HG03175 (cell line): ENCODE results near the gene NFE2L2.
A peak's percentile ranks its signal among the peaks of the same experiment; 100 is the strongest.
"Not testable (repeated sequence)": the region's sequence is repeated elsewhere in the genome, so short reads cannot be mapped to it uniquely, and the experiment has no call there.

Source experiments
- ATAC-seq: cut with Tn5 transposase; IDR thresholded peaks from one replicate; pipeline ENCODE4 v1.9.1; 2021; ENCODE audit warnings: mild to moderate bottlenecking, moderate library complexity; ENCODE audit not compliant: unreplicated experiment

NFE2L2 gene

DNA sequence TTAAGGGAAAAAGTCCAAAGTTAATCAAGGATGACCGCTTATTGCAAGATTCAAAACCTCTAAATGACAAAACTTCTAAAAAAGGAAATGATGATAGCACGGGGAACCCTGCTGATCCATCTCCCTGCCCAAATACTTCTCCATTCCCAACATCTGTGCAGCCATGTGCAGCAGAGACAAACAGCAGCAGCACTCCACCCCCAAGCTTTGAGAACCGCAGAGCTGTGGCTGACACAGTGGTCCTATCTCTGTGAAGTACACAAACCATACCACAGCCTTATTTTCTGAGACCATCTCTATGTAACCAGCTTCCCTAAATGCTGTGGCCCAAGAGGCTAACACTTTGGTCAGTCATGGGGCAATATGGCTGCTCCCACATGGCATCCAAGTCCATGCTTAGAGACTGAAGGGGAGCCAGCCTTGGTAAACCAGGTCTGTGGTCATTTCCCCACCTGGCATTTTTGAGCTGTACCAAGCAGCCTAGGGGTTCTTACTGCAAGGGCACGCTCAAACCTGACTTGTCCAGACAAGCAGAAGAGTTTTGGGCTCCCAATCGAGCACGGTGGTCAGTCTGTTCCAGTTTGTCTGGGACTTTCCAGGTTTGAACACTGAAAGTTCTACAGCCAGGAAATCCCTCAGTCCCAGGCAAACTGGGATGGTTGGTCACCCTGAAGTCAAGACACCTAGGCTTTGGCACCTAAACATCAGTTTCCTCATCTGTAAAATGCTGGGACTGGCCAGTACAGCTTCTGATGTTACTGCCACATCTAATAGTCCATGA, 17.1 kb upstream of the NFE2L2 start:
- peak; percentile 57 for ATAC-seq

DNA sequence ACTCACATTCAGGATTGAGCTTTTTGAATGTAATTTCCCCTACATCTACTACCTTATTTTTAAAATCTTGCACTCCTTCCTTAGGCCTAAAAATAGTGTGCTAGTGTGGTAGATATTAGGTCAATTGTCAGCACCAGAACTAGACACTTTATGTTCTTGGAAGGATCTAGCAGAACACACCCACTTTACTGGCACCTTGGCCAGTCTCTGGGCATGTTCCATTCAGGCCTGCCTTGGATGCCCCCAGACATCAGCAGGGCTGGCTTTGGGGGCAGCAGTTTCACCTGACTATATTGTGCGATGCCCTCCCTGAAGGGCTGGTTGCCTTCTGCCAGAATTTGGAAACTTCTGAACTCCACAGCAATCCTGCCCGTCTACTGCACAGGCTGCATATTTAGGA, 15.3 kb upstream of the NFE2L2 start:
- no peak for ATAC-seq

DNA sequence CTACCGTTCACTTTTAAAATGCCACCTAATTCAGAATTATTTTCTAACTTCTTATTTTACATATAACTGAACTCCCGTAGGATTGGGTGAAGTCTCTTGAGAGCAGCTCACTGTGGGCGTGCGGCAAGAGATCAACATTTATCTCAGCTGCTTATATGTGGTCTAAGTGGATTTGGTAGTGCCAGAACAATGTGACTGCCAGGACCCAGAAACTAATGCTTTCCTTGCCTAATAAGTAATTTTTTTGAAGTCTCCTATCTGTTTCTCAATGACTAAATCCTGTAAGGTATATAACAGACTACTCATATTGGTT, 11.2 kb upstream of the NFE2L2 start:
- ATAC-seq: no peak

DNA sequence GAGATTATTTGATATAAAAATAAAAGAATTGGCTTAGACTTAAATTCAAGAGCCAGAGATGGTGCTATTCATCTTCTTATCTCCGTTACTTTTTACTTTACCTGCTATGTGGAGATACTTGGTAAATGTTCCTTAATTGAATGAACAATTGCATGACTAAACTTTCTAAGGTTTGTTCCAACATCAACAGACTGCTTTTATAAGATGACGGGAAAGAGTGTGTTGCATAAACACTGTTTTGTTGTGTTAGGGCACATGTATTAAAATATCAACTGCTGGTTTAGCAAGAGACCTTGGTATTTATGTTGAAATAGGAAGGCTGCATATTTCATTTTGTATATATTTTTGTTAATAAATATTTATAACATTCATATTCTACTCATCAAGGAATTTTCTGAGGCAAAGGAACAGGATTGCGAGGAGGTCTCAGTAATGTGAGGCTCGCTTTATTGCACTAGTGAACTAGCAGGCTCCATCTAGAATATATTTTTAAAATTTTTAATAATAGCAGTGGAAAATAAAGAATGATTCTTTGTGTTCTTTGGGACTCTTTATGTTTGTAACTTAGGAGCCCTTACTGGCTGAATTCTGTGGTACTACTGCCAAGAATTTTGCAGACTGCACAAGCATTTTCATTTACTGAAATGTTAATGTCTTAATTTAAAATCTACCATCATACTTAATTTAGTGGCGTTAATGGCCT, 10.7 kb upstream of the NFE2L2 start:
- no peak for ATAC-seq

DNA sequence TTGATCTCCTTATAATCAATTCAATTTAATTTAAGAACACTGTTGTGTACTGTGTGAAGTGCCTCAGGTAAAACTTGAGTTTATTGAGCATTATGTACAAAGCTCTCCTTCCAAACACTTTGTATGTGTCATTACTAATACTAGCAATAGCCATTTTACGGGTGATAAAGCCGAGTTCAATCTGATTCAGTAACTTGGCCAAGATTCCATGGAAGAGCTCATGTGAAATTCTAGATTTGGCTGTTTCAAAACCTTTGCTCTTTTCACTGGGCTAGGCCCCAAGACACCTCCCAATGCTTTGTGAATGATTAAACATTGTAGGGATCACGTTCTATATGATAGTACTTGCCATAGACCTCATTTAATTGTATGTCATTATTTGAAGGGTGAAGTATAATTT, 8.9 kb upstream of the NFE2L2 start:
- no peak for ATAC-seq

DNA sequence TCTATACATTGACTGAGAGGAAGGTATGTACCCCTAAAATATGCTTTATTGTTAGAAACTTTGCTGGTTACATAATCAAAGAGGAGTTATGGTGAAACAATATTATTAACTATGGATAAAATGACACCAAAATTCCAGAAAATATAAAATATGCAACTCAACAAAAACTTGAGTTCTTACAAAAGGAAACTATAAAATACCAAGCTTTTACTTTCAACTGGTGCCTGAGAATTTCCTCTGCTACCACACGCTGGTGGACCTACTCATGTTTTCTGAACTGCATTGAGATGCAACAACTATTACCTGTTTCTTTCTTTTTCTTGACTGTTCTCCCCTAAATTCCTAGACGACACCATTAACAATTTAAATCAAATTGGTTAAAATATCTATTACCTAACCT, 8.2 kb upstream of the NFE2L2 start:
- ATAC-seq: no peak

DNA sequence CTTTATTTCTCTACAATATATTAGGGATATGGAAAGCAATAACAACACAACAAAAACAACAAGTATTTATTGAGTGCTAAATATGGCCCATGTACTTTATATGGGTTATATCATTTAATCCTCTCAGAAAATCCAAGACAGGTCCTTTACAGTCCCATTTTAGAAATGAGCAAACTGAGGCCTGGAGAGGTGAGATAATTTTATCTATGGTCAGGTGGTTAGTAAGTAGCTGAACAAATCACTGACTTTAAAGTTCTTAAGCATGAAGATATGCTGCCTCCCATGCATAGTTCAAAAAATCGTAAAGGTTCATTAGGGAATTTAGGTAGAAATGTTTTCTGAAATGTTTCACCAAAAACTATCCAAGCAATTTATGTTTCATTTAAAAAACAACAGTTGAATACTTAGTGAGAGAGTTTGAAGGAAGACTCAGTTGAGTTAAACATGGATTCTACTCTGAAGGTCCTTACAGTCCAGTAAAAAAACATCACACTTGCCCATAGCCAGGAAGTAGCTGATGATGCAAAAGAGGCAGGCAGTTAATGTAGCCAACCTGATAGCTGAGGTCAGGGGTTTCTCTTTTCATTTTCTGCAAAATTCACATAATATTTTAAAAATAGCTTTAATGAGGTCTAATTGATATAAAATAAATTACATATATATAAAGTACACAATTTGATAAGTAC, 7.6 kb upstream of the NFE2L2 start:
- no peak for ATAC-seq

DNA sequence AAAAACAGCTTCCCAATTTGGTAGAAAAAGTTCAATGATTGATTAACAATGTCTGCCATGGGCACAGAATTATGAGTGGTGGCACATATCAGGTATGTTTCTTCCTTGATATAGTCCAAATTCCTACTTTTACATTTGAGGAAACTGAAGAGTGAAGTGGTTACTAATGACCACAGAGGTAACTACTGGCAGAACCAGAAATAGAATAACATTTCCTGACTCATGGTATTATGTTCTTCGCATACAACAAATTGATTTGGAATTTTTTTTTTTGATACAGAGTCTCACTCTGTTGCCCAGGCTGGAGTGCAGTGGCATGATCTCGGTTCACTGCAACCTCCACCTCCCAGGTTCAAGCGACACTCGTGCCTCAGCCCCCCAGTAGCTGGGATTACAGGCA, 6.0 kb upstream of the NFE2L2 start:
- ATAC-seq: no peak

DNA sequence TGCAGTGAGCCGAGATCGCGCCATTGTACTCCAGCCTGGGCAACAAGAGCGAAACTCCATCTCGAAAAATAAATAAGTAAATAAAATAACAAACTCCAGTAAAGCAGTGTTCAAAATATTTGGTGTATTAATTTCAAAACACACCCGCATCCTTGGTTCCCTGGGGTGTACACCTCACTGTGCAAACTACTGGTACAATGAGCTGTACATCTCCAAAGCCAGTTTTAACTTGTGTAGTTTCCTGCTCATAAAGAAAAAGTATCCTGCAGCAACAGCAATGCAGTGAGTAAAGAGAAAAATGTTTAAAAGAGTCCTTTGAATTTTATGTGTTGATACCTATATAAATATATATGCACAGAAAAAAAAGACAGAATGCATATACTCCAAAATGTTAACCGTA, 4.4 kb upstream of the NFE2L2 start:
- ATAC-seq: no peak

DNA sequence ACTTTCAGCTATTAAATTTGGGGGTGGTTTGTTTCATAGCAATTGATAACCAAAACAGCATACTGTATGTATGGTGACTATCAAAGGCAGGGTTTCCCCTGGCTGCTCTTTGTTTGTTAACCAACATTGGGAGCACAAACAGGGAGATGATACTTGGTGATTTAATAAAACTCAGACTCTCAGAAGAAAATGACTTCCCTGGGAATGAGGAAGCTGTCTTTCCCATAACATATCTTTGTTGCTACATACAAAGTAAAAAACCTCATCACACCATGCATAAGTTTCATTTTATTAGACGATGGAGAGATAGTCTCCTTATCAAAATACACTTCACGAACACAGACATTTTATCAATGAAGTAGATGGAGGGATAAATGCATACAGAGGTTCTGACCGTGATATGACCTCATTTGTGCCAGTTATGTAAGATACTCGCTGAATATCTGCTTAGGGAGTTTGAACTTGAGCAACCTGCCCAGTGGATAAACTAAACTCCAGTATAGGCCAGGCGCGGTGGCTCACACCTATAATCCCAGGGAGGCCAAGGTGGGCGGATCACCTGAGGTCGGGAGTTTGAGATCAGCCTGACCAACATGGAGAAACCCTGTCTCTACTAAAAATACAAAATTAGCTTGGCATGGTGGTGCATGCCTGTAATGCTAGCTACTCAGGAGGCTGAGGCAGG, 3.8 kb upstream of the NFE2L2 start:
- no peak for ATAC-seq

DNA sequence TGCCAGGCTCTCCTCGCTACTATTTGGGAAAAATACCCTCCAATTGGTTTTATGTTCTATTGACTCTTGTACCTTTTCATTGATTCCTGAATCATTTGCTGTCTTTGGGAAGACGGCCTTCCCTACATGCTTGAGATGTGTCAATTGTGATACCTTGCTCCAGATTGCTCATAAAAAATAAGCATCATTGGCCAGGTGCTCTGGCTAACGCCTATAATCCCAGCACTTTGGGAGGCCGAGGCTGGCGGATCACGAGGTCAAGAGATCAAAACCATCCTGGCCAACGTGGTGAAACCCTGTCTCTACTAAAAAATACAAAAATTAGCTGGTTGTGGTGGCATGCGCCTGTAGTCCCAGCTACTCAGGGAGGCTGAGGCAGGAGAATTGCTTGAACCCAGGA, 2.4 kb upstream of the NFE2L2 start:
- not testable (repeated sequence) for ATAC-seq

DNA sequence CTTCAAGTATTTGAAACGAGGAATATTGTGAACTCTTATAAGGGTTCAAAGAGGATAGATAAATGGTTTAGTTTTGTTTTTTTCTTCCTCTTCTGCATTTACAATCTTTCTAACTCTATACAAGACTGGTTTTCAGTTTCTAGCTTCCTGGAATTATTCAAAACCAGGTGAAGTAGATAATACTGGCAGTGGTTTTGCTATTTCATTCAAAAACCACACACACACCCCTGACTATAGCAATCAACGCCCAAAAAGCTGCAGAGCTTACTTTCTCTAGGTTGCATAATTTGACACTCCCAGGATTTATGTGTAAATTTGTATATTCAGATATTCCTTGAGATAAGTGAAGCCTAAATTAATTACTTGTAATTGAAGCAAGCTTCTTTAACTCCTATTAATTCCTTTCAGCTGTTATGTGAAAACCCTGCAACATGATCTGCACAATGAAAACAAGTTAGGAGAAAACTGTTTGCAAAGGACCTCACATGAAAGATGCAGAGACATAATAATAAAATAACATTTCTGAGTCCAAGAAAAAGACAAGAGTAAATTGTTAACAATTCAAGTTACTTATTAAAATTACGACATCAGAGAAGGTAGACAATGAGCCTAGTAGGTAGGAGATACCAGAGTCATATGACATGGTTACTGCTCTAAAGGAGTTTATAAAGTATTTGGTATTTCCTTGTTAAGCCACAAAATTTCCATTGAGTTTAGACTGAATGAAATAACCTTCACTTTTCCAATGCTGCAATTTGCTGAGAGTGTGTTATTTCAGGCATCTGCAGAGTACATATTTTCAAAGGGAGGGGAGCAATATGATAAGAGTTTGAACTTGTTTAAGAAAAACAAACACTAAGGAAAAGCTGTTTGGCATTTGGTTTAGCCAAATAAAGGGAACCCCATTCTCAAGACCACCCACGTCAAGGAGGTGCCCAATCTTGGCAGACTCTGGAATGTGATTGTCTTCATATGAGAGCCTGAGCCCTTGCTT, 1.6 kb upstream of the NFE2L2 start:
- no peak for ATAC-seq

DNA sequence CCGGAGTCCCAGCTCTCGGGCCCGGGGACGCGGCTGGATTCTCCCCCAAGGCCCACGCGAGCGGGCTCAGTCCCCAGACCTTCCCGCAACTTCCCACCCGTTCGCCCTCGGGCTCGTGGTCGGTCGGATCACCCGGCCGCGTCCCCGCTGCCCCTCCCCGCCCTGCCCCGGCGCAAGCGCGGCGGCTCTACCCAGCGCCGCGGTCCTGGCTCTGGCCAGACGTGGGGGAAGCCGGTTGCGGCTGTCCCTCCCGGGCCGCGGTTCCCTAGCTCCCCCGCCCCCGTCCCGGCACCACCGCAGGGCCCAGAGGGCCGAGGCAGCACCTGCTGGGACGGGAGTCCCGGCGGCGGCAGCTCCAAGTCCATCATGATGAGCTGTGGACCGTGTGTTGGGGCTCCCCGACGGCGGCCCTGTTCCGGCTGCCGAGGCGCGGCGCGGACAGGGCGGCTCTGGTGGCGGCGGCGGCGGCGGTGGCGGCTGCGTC, 276 bp downstream of the NFE2L2 start:
- no peak for ATAC-seq

DNA sequence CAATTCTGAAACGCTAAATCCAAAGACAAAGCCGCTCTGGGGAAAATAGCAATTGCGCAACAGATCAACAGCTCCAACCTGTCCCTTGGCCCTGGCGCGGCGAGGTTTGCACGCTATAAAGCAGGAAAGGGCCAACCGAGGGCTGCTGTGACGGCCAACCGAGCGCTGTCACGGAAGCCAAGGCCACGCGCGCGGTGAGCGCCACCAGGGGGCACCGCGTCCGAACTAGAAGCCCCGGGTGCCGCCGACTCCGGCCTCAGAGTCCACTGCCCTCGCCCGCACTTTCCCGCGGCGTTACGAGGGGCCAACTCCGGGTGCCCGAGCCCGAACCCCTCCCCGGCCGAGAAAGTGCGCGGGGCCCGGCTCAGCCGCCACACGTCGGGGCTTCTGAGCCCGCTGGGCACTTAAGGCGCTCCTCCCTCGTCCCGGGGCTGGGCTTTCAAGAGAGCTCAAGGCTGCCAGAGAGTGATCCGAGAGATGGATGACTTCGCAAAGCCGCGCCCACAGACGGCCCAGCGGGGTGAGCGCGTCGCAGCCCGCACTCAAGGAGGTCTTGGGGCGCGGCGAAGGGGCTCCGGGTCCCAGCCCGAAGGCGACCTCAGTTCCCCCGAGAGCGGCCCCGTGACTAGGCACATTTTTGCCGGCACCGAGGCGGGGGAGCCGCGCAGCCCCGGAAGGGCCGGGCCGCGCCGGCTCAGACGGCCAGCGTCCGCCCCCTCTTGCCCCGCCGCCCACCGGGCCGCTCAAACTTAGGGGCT, 897 bp downstream of the NFE2L2 start:
- peak; percentile 53 for ATAC-seq

DNA sequence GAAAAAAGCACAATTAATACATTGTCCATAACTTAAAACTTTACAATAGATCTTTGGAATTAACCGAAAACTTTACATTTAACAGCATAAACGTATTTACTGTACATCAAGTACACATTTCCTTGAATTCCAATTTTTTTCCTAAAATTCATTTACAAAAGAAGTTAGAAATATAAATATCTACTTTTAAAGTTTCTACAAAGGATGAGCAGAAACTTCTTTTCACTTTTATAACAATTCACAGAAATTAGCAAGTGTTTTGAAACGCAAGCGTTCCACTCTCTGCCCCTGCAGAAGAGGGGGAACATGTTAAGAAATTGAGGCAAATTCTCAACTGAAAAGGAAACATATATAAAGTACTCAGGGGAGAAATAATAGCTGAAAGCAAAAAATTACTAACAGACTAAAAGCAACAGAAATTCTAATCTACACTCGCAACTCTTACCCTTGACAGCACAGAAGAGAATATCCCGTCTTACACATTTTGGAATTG, 1.5 kb downstream of the NFE2L2 start:
- ATAC-seq: no peak

DNA sequence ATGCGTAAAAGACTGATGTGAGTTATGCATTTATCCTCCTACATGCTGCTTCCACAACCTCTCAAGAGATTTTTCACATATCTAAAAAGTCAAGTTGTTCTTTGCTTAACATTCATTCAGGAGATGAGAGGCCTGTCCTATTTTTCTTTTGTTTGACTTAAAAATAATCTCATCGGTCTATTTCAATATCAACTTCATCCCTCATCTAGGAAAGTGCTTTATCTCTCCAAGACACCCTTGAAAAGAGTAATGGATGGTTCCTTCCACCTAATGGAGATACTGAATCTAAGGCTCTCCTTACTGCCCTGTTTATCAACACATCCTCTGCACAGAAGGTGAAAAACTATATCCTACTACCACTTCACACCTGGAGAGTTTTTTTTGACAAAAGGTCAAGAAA, 2.4 kb downstream of the NFE2L2 start:
- no peak for ATAC-seq

DNA sequence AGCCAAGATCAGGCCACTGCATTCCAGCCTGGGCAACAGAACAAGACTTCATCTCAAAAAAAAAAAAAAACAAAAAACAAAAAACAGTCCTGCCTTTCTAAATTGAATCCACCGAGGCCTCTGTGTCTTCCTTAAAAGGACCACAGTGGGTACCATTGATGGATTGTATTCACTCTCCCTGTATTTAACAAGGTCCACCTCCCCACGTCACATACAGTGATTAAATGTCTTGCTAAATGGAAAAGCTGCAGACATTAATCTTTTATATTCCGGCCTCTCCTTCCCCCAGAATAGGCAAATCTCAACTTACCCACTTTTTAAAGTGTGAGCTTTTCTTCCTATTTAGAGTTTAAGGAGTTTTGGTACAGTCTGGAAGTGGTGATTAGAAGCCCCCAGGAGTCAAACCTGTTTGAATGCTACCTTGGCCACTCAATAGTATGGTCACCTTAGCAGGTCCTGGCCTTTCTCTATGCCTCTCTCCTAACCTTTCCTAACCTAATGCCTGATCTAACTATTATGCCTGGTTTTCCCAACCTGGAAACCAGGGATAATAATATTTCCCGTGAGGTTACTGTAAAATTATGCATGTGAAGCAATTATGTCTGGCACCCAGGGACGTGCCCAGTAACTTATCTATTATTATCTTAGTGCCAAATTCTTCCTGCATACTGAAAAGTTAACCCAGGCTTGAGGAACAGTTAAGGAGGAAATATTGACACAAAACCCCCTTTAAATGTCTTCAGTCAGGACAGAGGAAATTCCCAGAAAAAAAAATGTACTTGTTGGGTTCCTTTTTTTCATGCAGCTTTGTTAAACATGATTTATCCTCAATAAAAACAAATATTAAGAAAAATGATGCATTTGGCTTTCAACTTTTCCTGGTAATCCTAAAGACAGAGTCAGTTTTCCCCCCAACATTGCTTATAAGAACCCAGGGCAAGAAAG, 3.1 kb downstream of the NFE2L2 start:
- ATAC-seq: no peak

DNA sequence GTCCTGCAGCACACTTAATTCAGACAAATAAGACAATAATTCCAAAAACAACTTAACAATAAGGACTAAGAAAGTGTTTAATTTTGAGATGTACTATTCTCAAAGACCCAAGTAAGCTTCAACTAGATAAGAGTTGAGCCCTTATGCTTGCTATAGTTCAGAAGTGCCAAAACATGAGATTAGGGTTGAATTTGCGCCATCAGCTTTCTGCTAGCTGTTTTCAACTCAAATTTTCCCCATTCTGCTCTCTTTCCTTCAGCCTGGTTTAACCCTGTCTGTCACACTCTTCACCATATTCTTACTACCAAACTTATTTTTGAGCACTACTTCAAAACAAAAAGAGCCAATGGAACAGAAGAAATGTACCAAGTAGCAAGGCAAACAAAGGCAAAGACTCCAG, 4.1 kb downstream of the NFE2L2 start:
- ATAC-seq: no peak
